Esophagus muscularis mucosa (tissue), 4 donors: ENCODE data around the gene ZNF646. TPM values are rescaled to one million over a fixed set of nuclear protein-coding genes. Genes with fewer than 3 reads are reported as not detected.
A peak's percentile ranks its signal among the peaks of the same experiment; 100 is the strongest.
"Not testable (repeated sequence)": the region's sequence is repeated elsewhere in the genome, so short reads cannot be mapped to it uniquely, and the experiment has no call there.

Experiments used
- DNase-seq: peaks from one replicate; pipeline ENCODE4 v3.0.0-alpha.2; 2017; ENCODE audit errors: extremely low spot score
- H3K27ac ChIP-seq, 4 donors: fragments of 200-600 bp; sonication (generic); replicated peaks in 1 of 4; 1 replicate in 3 of 4; 2 replicates in 1 of 4; pipeline ENCODE4 v1.5.1; 2016 to 2019; ENCODE audit warnings: mild to moderate bottlenecking in 1 of 4
- H3K27me3 ChIP-seq, 4 donors: fragments of 200-600 bp; sonication (generic); one replicate each; pipeline versions ENCODE4 v1.5.1 to v1.6.0; 2016 to 2019
- H3K36me3 ChIP-seq, 4 donors: fragments of 200-600 bp; sonication (generic); one replicate each; pipeline ENCODE4 v1.5.1; 2016 to 2019
- H3K4me1 ChIP-seq, 4 donors: fragments of 200-600 bp; sonication (generic); one replicate each; pipeline ENCODE4 v1.5.1; 2016 to 2019
- H3K4me3 ChIP-seq, 4 donors: fragments of 200-600 bp; sonication (generic); 1 replicate in 2 of 4; 2 replicates in 2 of 4; pipeline ENCODE4 v1.5.1; 2016 to 2019; ENCODE audit warnings: mild to moderate bottlenecking in 4 of 4, moderate library complexity in 1 of 4
- H3K9me3 ChIP-seq, 4 donors: fragments of 200-600 bp; sonication (generic); 1 replicate in 3 of 4; 2 replicates in 1 of 4; pipeline ENCODE4 v1.5.1; 2016 to 2019
- CTCF ChIP-seq, 3 experiments: fragments of 200-600 bp in 2 of 3; fragments of 450-650 bp in 1 of 3; sonication (generic) in 2 of 3; IDR thresholded peaks; one replicate each; pipeline ENCODE4 v1.5.1; 2017 to 2019; ENCODE audit warnings: antibody characterized with exemption in 3 of 3, mild to moderate bottlenecking in 2 of 3, moderate library complexity in 1 of 3
- EP300 ChIP-seq: sonication (generic); formaldehyde crosslinking; IDR thresholded peaks from one replicate; pipeline ENCODE4 v1.6.1; 2017; ENCODE audit warnings: antibody characterized with exemption
- POLR2A ChIP-seq: fragments of 450-650 bp; IDR thresholded peaks from one replicate; pipeline ENCODE4 v1.6.1; 2017; ENCODE audit warnings: antibody characterized with exemption, moderate library complexity, mild to moderate bottlenecking, low read depth
- POLR2AphosphoS5 ChIP-seq, 2 donors: sonication (generic); formaldehyde crosslinking; IDR thresholded peaks; one replicate each; pipeline ENCODE4 v1.6.1; 2017; ENCODE audit warnings: antibody characterized with exemption in 2 of 2
- WGBS: methylation state at CpG from one replicate; pipeline ENCODE4 v1.1.5; 2018; 5-methylcytosine and 5-hydroxymethylcytosine counted together
- intact Hi-C: fragments of 100-400 bp; cut with DNase I; formaldehyde crosslinking; loops from one replicate; pipeline ENCODE4 v1.15.1; 2023
- total RNA-seq, 4 donors: library from RNA; depleted of rRNA; stranded (reverse); fragments of >200 nt; gene quantifications; one replicate each; pipeline versions ENCODE4 v1.1.0 to v1.2.1, GENCODE V29; 2016

The ZNF646 gene
- total RNA-seq, 4 donors from 2014 or later, result 11.6 to 17.6 (median 15.5) TPM

- H3K27ac ChIP-seq, result no peak overlapping the region
- no peaks in the 10 kb centered on the region for H3K27me3 ChIP-seq
- H3K4me1 ChIP-seq, result peaks cover 0 to 7% (median 5%) of the 10 kb centered on the region in 4 donors
- no peaks in the 10 kb centered on the region for H3K36me3 ChIP-seq
- intact Hi-C loops, result loop anchor here (5.0 kb wide), 1 partner anchor 113 kb away; the partner anchor contains the start of gene HSD3B7
- H3K4me3 ChIP-seq, result no peak overlapping the region
- peaks cover 0 to 6% (median 0%) of the 10 kb centered on the region in 4 donors for H3K9me3 ChIP-seq
- no peak for TF ChIP-seq POLR2A
- no peak for TF ChIP-seq CTCF (IDR thresholded peaks at IDR 0.05)
- TF ChIP-seq EP300, result no peak
- TF ChIP-seq POLR2AphosphoS5 (IDR thresholded peaks at IDR 0.05), result no peak
- no peak for DNase-seq
- 61% methylated on average over 2 of the region's 4 CpGs for WGBS
Observed at GRCh38 chr16:31099860-31100638, 25.8 kb downstream of the ZNF646 start.

GRCh38 chr16:31100876-31101641, 26.8 kb downstream of the ZNF646 start:
- WGBS, result 85% methylated on average over 13 of the region's 13 CpGs
- H3K4me3 ChIP-seq, DNase-seq, H3K27me3 ChIP-seq, H3K36me3 ChIP-seq, H3K4me1 ChIP-seq, intact Hi-C loops, H3K9me3 ChIP-seq, H3K27ac ChIP-seq: not testable (repeated sequence)

- Histone ChIP-seq H3K4me1 (peaks cover 24 to 33% (median 29%) of the 10 kb centered on the region in 4 donors), H3K36me3 (peaks cover 9 to 17% (median 16%) of the 10 kb centered on the region in 4 donors), H3K27me3 (no peaks in the 10 kb centered on the region), H3K27ac (peak overlapping the region; percentile 46 to 76 (median 71)), H3K9me3 (no peaks in the 10 kb centered on the region), H3K4me3 (peak overlapping the region; percentile 28 to 41 (median 32))
- peak; percentile 96 for DNase-seq
- 12% methylated on average over 31 of the region's 33 CpGs for WGBS
- intact Hi-C loops, result loop anchor here (5.0 kb wide), 1 partner anchor 37 kb away; no protein-coding TSS in a partner anchor
- TF ChIP-seq POLR2A, result no peak
- no peak for TF ChIP-seq EP300
- TF ChIP-seq POLR2AphosphoS5 (IDR thresholded peaks at IDR 0.05), result peak; percentile 47 to 81
- peak; percentile 73 to 80 (median 79) for TF ChIP-seq CTCF (IDR thresholded peaks at IDR 0.05)
Observed at GRCh38 chr16:31105677-31106213, 31.5 kb downstream of the ZNF646 start.

- Histone ChIP-seq H3K27ac (peak overlapping the region in 2 of 4 donors; percentile 46 to 76), H3K4me1 (peaks cover 24 to 33% (median 29%) of the 10 kb centered on the region in 4 donors), H3K4me3 (no peak overlapping the region), H3K27me3 (no peaks in the 10 kb centered on the region), H3K9me3 (no peaks in the 10 kb centered on the region), H3K36me3 (peaks cover 20 to 28% (median 27%) of the 10 kb centered on the region in 4 donors)
- intact Hi-C loops, result loop anchor here (5.0 kb wide), 1 partner anchor 36 kb away; no protein-coding TSS in a partner anchor
- 93% methylated on average over 26 of the region's 28 CpGs for WGBS
- TF ChIP-seq POLR2A, result no peak
- TF ChIP-seq CTCF (IDR thresholded peaks at IDR 0.05), result no peak
- no peak for TF ChIP-seq POLR2AphosphoS5 (IDR thresholded peaks at IDR 0.05)
- TF ChIP-seq EP300, result no peak
- DNase-seq, result no peak
Observed at GRCh38 chr16:31106509-31107464, 32.6 kb downstream of the ZNF646 start.
